PC-9 (cell line): ENCODE data around the gene FRRS1. TPM values are rescaled to one million over a fixed set of nuclear protein-coding genes. Genes with fewer than 3 reads are reported as not detected.
A peak's percentile ranks its signal among the peaks of the same experiment; 100 is the strongest.

Experiments used
- BruUV-seq: library from RNA; stranded (reverse); fragments of 400-500 nt; replicated peaks from 2 replicates; lab custom pipeline; 2021; lab: Mats Ljungman, UMichigan
- CTCF ChIA-PET: fragments of 300-600 bp; sonication (Branson Sonifier 250); formaldehyde crosslinking; loops from one replicate; lab custom pipeline; 2022; ENCODE audit warnings: antibody characterized with exemption; lab: Charles Lee
- POLR2A ChIA-PET: fragments of 300-600 bp; sonication (Branson Sonifier 250); formaldehyde crosslinking; loops from one replicate; lab custom pipeline; 2022; ENCODE audit warnings: antibody characterized with exemption; ENCODE audit not compliant: unreplicated experiment; lab: Charles Lee
- DNase-seq, 2 experiments: peaks; one replicate each; pipeline versions ENCODE4 v3.0.0 to v3.0.0-alpha.2; 2015 to 2022; ENCODE audit warnings: mixed read lengths in 1 of 2
- H2AFZ ChIP-seq: fragments of 200-600 bp; sonication (generic); 2 replicates; pipeline ENCODE4 v1.8.1; 2017; ENCODE audit warnings: antibody characterized with exemption
- H3F3A ChIP-seq: fragments of 200-600 bp; sonication (generic); 2 replicates; pipeline ENCODE4 v1.8.1; 2017; ENCODE audit warnings: antibody characterized with exemption, mild to moderate bottlenecking, low read depth; ENCODE audit not compliant: insufficient read depth
- H3K27ac ChIP-seq: fragments of 200-600 bp; sonication (generic); 2 replicates; pipeline ENCODE4 v1.6.1; 2016; ENCODE audit warnings: mixed run types
- H3K27me3 ChIP-seq: fragments of 200-600 bp; sonication (generic); 2 replicates; pipeline ENCODE4 v1.6.1; 2016; ENCODE audit warnings: low read depth, mixed run types; ENCODE audit not compliant: insufficient read depth
- H3K36me3 ChIP-seq: fragments of 200-600 bp; sonication (generic); 2 replicates; pipeline ENCODE4 v1.6.1; 2016; ENCODE audit warnings: low read depth, mixed run types
- H3K4me1 ChIP-seq: fragments of 200-600 bp; sonication (generic); replicated peaks from 2 replicates; pipeline ENCODE4 v1.6.1; 2016; ENCODE audit warnings: mixed run types; ENCODE audit not compliant: insufficient read depth
- H3K4me2 ChIP-seq: fragments of 200-600 bp; sonication (generic); 2 replicates; pipeline ENCODE4 v1.6.1; 2017; ENCODE audit warnings: mixed run types
- H3K4me3 ChIP-seq: fragments of 200-600 bp; sonication (generic); 2 replicates; pipeline ENCODE4 v1.6.1; 2016; ENCODE audit warnings: mixed run types
- H3K79me2 ChIP-seq: fragments of 200-600 bp; sonication (generic); 2 replicates; pipeline ENCODE4 v1.6.1; 2017; ENCODE audit warnings: low read depth, mixed run types
- H3K9me2 ChIP-seq: fragments of 200-600 bp; sonication (generic); 2 replicates; pipeline ENCODE4 v1.8.1; 2017; ENCODE audit warnings: mild to moderate bottlenecking; ENCODE audit not compliant: insufficient read depth
- H3K9me3 ChIP-seq: fragments of 200-600 bp; sonication (generic); 2 replicates; pipeline ENCODE4 v1.8.1; 2016; ENCODE audit warnings: low read depth; ENCODE audit not compliant: insufficient read depth
- H4K20me1 ChIP-seq: fragments of 200-600 bp; sonication (generic); 2 replicates; pipeline ENCODE4 v1.8.1; 2017; ENCODE audit not compliant: insufficient read depth
- EZH2 ChIP-seq: fragments of 200-600 bp; sonication (generic); IDR thresholded peaks from 2 replicates; pipeline ENCODE4 v1.8.0; 2017; ENCODE audit warnings: antibody characterized with exemption, low read depth
- intact Hi-C: fragments of 100-400 bp; cut with micrococcal nuclease; formaldehyde crosslinking; loops from one replicate; pipeline ENCODE4 v1.10.0; 2022; ENCODE audit not compliant: unreplicated experiment
- total RNA-seq: library from RNA; stranded (reverse); gene quantifications from 2 replicates; pipeline ENCODE4 v1.2.3, GENCODE V29; 2021
- TF ChIP-seq, protein P1 (sequence below): fragments of 200-600 bp; sonication (generic); conservative IDR thresholded peaks from 2 replicates; pipeline ENCODE4 v1.6.1; 2017; ENCODE audit warnings: mixed run types, antibody characterized with exemption, mild to moderate bottlenecking, moderate library complexity

FRRS1 gene
- total RNA-seq, 1 experiment from 2014 or later = 7.3 TPM

DNA sequence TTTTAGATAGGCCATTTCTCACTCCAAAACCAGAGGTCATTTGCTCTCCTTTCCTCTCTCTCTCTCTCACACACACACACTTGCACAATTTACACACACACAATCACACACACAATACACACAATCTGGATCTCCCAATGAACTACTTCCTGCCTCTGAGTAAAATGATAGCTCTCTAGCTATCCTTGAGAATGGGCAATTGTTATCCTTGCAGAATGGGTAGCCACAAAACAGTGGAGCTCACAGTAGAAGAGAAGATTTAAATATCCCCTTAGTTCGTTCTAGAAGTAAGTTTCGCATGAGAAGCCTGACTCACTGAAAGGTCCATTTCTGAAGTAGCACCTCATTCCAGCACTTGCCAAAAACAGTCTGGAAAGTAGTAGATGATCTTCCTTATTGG lies 102.9 kb downstream of the FRRS1 start:
- peaks cover 54% of the 10 kb centered on the region for H3K4me1 ChIP-seq
- no peak for DNase-seq
- H4K20me1 ChIP-seq = no peaks in the 10 kb centered on the region
- H3K27ac ChIP-seq = peak overlapping the region; percentile 79
- H3K4me3 ChIP-seq = no peak overlapping the region
- POLR2A ChIA-PET = no interaction called here
- no peaks in the 10 kb centered on the region for H3K36me3 ChIP-seq
- no peaks in the 10 kb centered on the region for H3K9me3 ChIP-seq
- no peak overlapping the region; the same call in 1 of the 2 replicates for H3K4me2 ChIP-seq
- no TSS peak for BruUV-seq
- no peak for TF ChIP-seq EZH2
- TF ChIP-seq, protein P1, sequence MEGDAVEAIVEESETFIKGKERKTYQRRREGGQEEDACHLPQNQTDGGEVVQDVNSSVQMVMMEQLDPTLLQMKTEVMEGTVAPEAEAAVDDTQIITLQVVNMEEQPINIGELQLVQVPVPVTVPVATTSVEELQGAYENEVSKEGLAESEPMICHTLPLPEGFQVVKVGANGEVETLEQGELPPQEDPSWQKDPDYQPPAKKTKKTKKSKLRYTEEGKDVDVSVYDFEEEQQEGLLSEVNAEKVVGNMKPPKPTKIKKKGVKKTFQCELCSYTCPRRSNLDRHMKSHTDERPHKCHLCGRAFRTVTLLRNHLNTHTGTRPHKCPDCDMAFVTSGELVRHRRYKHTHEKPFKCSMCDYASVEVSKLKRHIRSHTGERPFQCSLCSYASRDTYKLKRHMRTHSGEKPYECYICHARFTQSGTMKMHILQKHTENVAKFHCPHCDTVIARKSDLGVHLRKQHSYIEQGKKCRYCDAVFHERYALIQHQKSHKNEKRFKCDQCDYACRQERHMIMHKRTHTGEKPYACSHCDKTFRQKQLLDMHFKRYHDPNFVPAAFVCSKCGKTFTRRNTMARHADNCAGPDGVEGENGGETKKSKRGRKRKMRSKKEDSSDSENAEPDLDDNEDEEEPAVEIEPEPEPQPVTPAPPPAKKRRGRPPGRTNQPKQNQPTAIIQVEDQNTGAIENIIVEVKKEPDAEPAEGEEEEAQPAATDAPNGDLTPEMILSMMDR = no peak
- H3K27me3 ChIP-seq = no peaks in the 10 kb centered on the region
- peaks cover 39% of the 10 kb centered on the region for H3F3A ChIP-seq
- CTCF ChIA-PET = no interaction called here
- H3K9me2 ChIP-seq = no peaks in the 10 kb centered on the region
- H3K79me2 ChIP-seq = no peaks in the 10 kb centered on the region
- H2AFZ ChIP-seq = no peak overlapping the region
- intact Hi-C loops = no loop called here

DNA sequence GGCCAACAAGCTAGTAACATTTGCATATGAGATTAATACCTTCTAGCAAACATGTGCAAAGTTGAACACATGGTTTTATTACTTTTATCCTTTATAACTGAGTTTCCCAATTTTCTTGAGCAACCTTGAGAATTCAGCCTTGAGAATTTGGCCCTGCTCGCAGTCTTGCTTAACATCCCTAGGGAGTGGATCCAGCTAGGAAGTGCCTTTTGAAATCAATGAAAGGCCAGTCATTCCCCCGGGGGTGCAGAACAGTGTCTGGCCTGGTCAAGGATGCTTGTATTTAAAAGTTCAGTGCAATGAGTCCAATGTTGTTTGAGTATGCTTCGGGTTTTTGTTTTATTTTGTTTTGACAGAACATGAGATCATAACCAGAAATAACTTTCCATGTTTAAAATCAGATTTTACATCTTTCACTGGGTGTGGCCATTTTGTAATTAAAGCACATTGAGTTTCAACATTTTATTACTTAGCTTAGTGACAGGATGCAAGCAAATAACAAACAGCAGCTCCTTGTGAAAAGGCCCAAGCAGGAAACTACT lies 103.8 kb downstream of the FRRS1 start:
- Histone ChIP-seq H3K27ac (peak overlapping the region; percentile 79), H3F3A (peaks cover 39% of the 10 kb centered on the region), H3K36me3 (no peaks in the 10 kb centered on the region), H3K79me2 (no peaks in the 10 kb centered on the region), H2AFZ (no peak overlapping the region), H3K9me3 (no peaks in the 10 kb centered on the region), H3K4me3 (no peak overlapping the region), H3K4me2 (peak overlapping the region; percentile 49), H4K20me1 (no peaks in the 10 kb centered on the region), H3K27me3 (no peaks in the 10 kb centered on the region), H3K9me2 (no peaks in the 10 kb centered on the region), H3K4me1 (peaks cover 58% of the 10 kb centered on the region)
- CTCF ChIA-PET = no interaction called here
- intact Hi-C loops = no loop called here
- peak in 1 of 2 experiments; percentile 95 for DNase-seq
- POLR2A ChIA-PET = no interaction called here
- BruUV-seq = no TSS peak
- no peak for TF ChIP-seq EZH2
- TF ChIP-seq, protein P1 = no peak

DNA sequence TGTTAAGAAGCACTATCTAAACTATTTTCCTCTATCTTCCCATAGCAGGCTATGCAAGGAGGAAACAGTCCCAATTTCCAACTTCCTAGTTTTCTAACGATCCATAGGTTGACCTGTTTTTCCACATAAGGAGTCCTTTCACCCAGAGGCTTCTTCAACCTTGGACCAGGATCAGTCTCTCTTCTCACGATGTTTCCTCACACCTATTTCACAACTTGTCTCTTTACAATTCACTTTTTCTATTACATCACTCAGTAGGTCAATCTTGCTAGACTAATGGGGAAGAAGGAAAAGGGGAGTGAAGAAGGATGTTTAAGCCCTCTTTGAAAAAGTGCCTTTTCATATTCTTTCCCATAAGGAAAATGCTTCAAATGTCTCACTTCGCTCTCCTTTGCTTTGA lies 104.7 kb downstream of the FRRS1 start:
- H2AFZ ChIP-seq = no peak overlapping the region; the same call in 1 of the 2 replicates
- BruUV-seq = no TSS peak
- no peaks in the 10 kb centered on the region for H4K20me1 ChIP-seq
- H3K79me2 ChIP-seq = no peaks in the 10 kb centered on the region
- no peaks in the 10 kb centered on the region for H3K9me3 ChIP-seq
- H3K4me1 ChIP-seq = peaks cover 63% of the 10 kb centered on the region
- peak overlapping the region; percentile 49 for H3K4me2 ChIP-seq
- ChIA-PET CTCF (no interaction called here), POLR2A (no interaction called here)
- H3K9me2 ChIP-seq = no peaks in the 10 kb centered on the region
- no peak for TF ChIP-seq EZH2
- TF ChIP-seq, protein P1 = no peak
- peak overlapping the region; percentile 79 for H3K27ac ChIP-seq
- H3K27me3 ChIP-seq = no peaks in the 10 kb centered on the region
- no peak overlapping the region for H3K4me3 ChIP-seq
- no peaks in the 10 kb centered on the region for H3K36me3 ChIP-seq
- peaks cover 39% of the 10 kb centered on the region for H3F3A ChIP-seq
- DNase-seq = peak in 1 of 2 experiments; percentile 86
- intact Hi-C loops = no loop called here
